ENCODE results near the gene UBR3. TPM values are rescaled to one million over a fixed set of nuclear protein-coding genes. Genes with fewer than 3 reads are reported as not detected.
"Not testable (repeated sequence)": the region's sequence is repeated elsewhere in the genome, so short reads cannot be mapped to it uniquely, and the experiment has no call there.

The UBR3 gene
- total RNA-seq, 6 experiments from 2014 or later, result 25.3 to 37.3 (median 29.9) TPM

GRCh38 chr2:169892951-169893350, 65.7 kb downstream of the UBR3 start:
- intact Hi-C loops (cut with DNase I), result no loop called here
- no peak overlapping the region for H3K4me3 ChIP-seq
- DNase-seq (no peak), ATAC-seq (no peak)
- peaks cover 0 to 7% (median 2%) of the 10 kb centered on the region in 4 donors for H3K36me3 ChIP-seq
- 81% methylated on average over 1 of the region's 1 CpG for WGBS (ENCODE audit: insufficient coverage, low coverage, low lambda C conversion rate, missing lambda C conversion rate)
- TF ChIP-seq, protein P1, sequence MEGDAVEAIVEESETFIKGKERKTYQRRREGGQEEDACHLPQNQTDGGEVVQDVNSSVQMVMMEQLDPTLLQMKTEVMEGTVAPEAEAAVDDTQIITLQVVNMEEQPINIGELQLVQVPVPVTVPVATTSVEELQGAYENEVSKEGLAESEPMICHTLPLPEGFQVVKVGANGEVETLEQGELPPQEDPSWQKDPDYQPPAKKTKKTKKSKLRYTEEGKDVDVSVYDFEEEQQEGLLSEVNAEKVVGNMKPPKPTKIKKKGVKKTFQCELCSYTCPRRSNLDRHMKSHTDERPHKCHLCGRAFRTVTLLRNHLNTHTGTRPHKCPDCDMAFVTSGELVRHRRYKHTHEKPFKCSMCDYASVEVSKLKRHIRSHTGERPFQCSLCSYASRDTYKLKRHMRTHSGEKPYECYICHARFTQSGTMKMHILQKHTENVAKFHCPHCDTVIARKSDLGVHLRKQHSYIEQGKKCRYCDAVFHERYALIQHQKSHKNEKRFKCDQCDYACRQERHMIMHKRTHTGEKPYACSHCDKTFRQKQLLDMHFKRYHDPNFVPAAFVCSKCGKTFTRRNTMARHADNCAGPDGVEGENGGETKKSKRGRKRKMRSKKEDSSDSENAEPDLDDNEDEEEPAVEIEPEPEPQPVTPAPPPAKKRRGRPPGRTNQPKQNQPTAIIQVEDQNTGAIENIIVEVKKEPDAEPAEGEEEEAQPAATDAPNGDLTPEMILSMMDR (IDR thresholded peaks at IDR 0.05), result no peak
- TF ChIP-seq POLR2A (IDR thresholded peaks at IDR 0.05), result no peak
- H3K4me1 ChIP-seq, result no peaks in the 10 kb centered on the region
- H3K27ac ChIP-seq, result no peak overlapping the region
- no peaks in the 10 kb centered on the region for H3K27me3 ChIP-seq
- no peaks in the 10 kb centered on the region for H3K9me3 ChIP-seq

- H3K27ac ChIP-seq, result no peak overlapping the region
- 94% methylated on average over 3 of the region's 3 CpGs for WGBS (ENCODE audit: insufficient coverage, low coverage, low lambda C conversion rate, missing lambda C conversion rate)
Observed at GRCh38 chr2:169895294-169895985, 68.2 kb downstream of the UBR3 start.

GRCh38 chr2:169897834-169898233, 70.6 kb downstream of the UBR3 start:
- DNase-seq (no peak), ATAC-seq (no peak)
- no peaks in the 10 kb centered on the region for H3K27me3 ChIP-seq
- no peak overlapping the region for H3K4me3 ChIP-seq
- no peak for TF ChIP-seq POLR2A (IDR thresholded peaks at IDR 0.05)
- TF ChIP-seq, protein P1 (IDR thresholded peaks at IDR 0.05), result no peak
- H3K4me1 ChIP-seq, result no peaks in the 10 kb centered on the region
- peaks cover 0 to 7% (median 2%) of the 10 kb centered on the region in 4 donors for H3K36me3 ChIP-seq
- intact Hi-C loops (cut with DNase I), result no loop called here
- H3K27ac ChIP-seq, result no peak overlapping the region
- H3K9me3 ChIP-seq, result no peaks in the 10 kb centered on the region

More at GRCh38 chr2:169895294-169895985, 68.2 kb downstream of the UBR3 start:
- H3K27me3 ChIP-seq, result no peaks in the 10 kb centered on the region
- TF ChIP-seq POLR2A (IDR thresholded peaks at IDR 0.05), result no peak
- TF ChIP-seq, protein P1 (IDR thresholded peaks at IDR 0.05), result no peak
- no peaks in the 10 kb centered on the region for H3K9me3 ChIP-seq
- no peak overlapping the region for H3K4me3 ChIP-seq
- H3K36me3 ChIP-seq, result peaks cover 0 to 7% (median 2%) of the 10 kb centered on the region in 4 donors
- intact Hi-C loops (cut with DNase I), result no loop called here
- DNase-seq (no peak), ATAC-seq (no peak)
- H3K4me1 ChIP-seq, result no peaks in the 10 kb centered on the region

DNA sequence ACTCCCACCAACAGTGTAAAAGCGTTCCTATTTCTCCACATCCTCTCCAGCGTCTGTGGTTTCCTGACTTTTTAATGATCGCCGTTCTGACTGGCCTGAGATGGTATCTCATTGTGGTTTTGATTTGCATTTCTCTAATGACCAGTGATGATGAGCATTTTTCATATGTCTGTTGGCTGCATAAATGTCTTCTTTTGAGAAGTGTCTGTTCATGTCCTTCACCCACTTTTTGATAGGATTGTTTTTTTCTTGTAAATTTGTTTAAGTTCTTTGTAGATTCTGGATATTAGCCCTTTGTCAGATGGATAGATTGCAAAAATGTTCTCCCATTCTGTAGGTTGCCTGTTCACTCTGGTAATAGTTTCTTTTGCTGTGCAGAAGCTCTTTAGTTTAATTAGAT, 72.8 kb downstream of the UBR3 start:
- H3K4me3 ChIP-seq; H3K27ac ChIP-seq; DNase-seq; H3K27me3 ChIP-seq; H3K9me3 ChIP-seq; intact Hi-C loops (cut with DNase I); ATAC-seq; H3K36me3 ChIP-seq; H3K4me1 ChIP-seq: not testable (repeated sequence)
- 76% methylated on average over 4 of the region's 4 CpGs for WGBS (ENCODE audit: insufficient coverage, low coverage, low lambda C conversion rate, missing lambda C conversion rate)

DNA sequence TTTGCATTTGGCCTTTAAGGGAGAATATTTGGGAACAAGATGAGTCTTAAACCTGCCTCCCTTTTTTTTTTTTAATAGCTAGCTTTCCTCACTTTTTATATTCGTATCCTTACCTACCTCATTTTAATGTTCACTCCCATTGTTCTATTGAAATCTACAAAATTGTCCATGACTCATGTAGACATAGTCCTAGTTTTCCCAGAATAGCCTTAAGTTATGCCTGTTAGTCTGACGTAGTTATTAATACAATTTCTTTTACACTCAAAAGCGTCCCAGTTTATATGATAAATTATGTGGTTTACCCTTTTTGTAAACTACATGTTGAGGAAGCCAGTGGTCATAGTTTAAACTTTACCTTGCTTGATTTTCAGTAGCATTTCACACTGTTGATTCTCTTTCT, 73.4 kb downstream of the UBR3 start:
- H3K27me3 ChIP-seq, result no peaks in the 10 kb centered on the region
- WGBS (ENCODE audit: insufficient coverage, low coverage, low lambda C conversion rate, missing lambda C conversion rate), result 91% methylated on average over 3 of the region's 3 CpGs

More for the DNA sequence above, 73.4 kb downstream of the UBR3 start:
- Histone ChIP-seq H3K27ac (no peak overlapping the region), H3K4me1 (no peaks in the 10 kb centered on the region), H3K9me3 (no peaks in the 10 kb centered on the region), H3K4me3 (no peak overlapping the region), H3K36me3 (peaks cover 0 to 3% (median under 1%) of the 10 kb centered on the region in 4 donors)
- intact Hi-C loops (cut with DNase I), result no loop called here
- no peak for ATAC-seq
- TF ChIP-seq POLR2A (IDR thresholded peaks at IDR 0.05), result no peak
- TF ChIP-seq, protein P1 (IDR thresholded peaks at IDR 0.05), result no peak
- DNase-seq, result no peak

Data from right lobe of liver (tissue), 6 donors.